A673 (cell line): ENCODE measurements around the gene SLC5A4. TPM values are rescaled to one million over a fixed set of nuclear protein-coding genes. Genes with fewer than 3 reads are reported as not detected.
"Not testable (repeated sequence)": the region's sequence is repeated elsewhere in the genome, so short reads cannot be mapped to it uniquely, and the experiment has no call there.

Source experiments
- BruUV-seq: library from RNA; stranded (reverse); fragments of 400-500 nt; replicated peaks from 2 replicates; lab custom pipeline; 2021; lab: Mats Ljungman, UMichigan
- CTCF ChIA-PET: fragments of 300-600 bp; sonication (Branson Sonifier 250); formaldehyde crosslinking; loops from one replicate; lab custom pipeline; 2022; ENCODE audit warnings: antibody characterized with exemption; lab: Charles Lee
- POLR2A ChIA-PET: fragments of 300-600 bp; sonication (Branson Sonifier 250); formaldehyde crosslinking; loops from one replicate; lab custom pipeline; 2022; ENCODE audit warnings: antibody characterized with exemption; ENCODE audit not compliant: low non-redundant PET; lab: Charles Lee
- DNase-seq: peaks from one replicate; pipeline ENCODE4 v3.0.0-alpha.2; 2015; ENCODE audit warnings: low spot score
- H3K27ac ChIP-seq: fragments of 200-600 bp; sonication (generic); 2 replicates; pipeline ENCODE4 v1.5.1; 2016; ENCODE audit warnings: mixed run types, low read depth, mild to moderate bottlenecking, mixed read lengths, antibody characterized with exemption, low read length; ENCODE audit not compliant: poor library complexity, severe bottlenecking
- H3K27me3 ChIP-seq: fragments of 200-600 bp; sonication (generic); replicated peaks from 2 replicates; pipeline ENCODE4 v1.6.1; 2017; ENCODE audit warnings: mixed run types, low read depth, mild to moderate bottlenecking, mixed read lengths, antibody characterized with exemption, low read length; ENCODE audit not compliant: insufficient read depth, poor library complexity
- H3K36me3 ChIP-seq: fragments of 200-600 bp; sonication (generic); 2 replicates; pipeline ENCODE4 v1.6.1; 2016; ENCODE audit warnings: mixed run types, mild to moderate bottlenecking, mixed read lengths, antibody characterized with exemption, low read length; ENCODE audit not compliant: insufficient read depth, poor library complexity, severe bottlenecking
- H3K4me1 ChIP-seq: fragments of 200-600 bp; sonication (generic); 2 replicates; pipeline ENCODE4 v1.6.1; 2017; ENCODE audit warnings: mixed run types, mild to moderate bottlenecking, mixed read lengths, antibody characterized with exemption, low read length; ENCODE audit not compliant: insufficient read depth, poor library complexity, severe bottlenecking
- H3K4me3 ChIP-seq: fragments of 200-600 bp; sonication (generic); 2 replicates; pipeline ENCODE4 v1.5.1; 2016; ENCODE audit warnings: low read depth, mixed run types, mild to moderate bottlenecking, mixed read lengths, low read length; ENCODE audit not compliant: poor library complexity, severe bottlenecking
- H3K9me3 ChIP-seq: fragments of 200-600 bp; sonication (generic); 2 replicates; pipeline ENCODE4 v1.6.1; 2016; ENCODE audit warnings: mixed run types, low read depth, mild to moderate bottlenecking, mixed read lengths, antibody characterized with exemption, low read length; ENCODE audit not compliant: poor library complexity, severe bottlenecking
- EZH2 ChIP-seq: fragments of 200-600 bp; sonication (generic); IDR thresholded peaks from 2 replicates; pipeline ENCODE4 v1.6.1; 2017; ENCODE audit warnings: borderline replicate concordance, low read depth, mild to moderate bottlenecking, mixed read lengths, antibody characterized with exemption, low read length; ENCODE audit not compliant: poor library complexity, severe bottlenecking
- intact Hi-C: fragments of 100-400 bp; cut with micrococcal nuclease; formaldehyde crosslinking; loops from one replicate; pipeline ENCODE4 v1.10.0; 2022; ENCODE audit not compliant: unreplicated experiment
- total RNA-seq: library from RNA; stranded (reverse); gene quantifications from 2 replicates; pipeline ENCODE4 v1.2.3, GENCODE V29; 2021
- TF ChIP-seq, protein P1 (sequence below): fragments of 300-800, 200-600 bp; sonication (generic); conservative IDR thresholded peaks from 2 replicates; pipeline ENCODE4 v1.5.1; 2017; ENCODE audit warnings: low read depth, mild to moderate bottlenecking, antibody characterized with exemption, low read length, moderate library complexity, mixed read lengths

The SLC5A4 gene
- total RNA-seq, 1 experiment from 2014 or later = 0.19 TPM

DNA sequence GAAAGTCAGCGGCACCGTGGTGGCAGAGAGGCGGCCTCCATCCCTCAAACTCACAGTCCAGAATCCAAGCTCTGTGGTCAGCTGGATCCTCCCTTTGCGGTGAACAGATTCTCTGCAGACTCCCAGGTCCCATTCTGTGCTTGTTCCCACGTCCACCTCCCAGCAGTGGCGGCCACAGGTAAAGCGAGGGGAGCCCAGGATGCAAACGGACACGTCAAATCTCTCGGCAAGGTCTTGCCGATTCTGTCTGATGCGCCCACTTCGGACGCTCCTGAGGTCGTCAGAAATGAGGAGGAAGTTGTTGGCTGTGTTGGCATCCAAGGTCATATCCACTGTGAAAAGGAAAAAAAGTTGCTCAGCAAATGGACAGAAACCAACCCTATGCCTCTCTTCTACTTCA lies 64.1 kb downstream of the SLC5A4 start:
- POLR2A ChIA-PET, DNase-seq, H3K36me3 ChIP-seq, H3K4me3 ChIP-seq, H3K9me3 ChIP-seq, H3K27ac ChIP-seq, intact Hi-C loops, BruUV-seq, CTCF ChIA-PET, H3K4me1 ChIP-seq: not testable (repeated sequence)
- peaks cover 31% of the 10 kb centered on the region for H3K27me3 ChIP-seq

DNA sequence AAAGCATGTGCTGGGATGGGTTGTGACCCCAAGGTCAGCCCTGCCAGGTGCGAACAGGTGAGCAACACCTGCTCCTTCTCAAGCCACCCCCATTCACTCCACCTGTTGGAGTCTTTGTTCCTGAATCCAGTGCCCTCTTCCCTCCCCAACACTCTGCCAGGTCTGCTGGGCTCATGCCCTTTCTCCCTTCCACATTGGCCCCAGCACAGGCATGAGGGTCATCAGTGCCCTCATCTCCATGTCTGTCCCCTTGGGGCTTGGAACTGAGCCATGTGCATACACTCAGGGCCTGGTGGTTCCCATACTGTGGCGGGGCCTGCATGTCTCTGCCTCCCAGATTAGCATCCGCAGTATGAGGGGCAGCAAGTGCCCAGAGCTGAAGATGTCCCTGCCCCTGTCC lies 69.3 kb downstream of the SLC5A4 start:
- CTCF ChIA-PET = no interaction called here
- no peak overlapping the region for H3K4me3 ChIP-seq

DNA sequence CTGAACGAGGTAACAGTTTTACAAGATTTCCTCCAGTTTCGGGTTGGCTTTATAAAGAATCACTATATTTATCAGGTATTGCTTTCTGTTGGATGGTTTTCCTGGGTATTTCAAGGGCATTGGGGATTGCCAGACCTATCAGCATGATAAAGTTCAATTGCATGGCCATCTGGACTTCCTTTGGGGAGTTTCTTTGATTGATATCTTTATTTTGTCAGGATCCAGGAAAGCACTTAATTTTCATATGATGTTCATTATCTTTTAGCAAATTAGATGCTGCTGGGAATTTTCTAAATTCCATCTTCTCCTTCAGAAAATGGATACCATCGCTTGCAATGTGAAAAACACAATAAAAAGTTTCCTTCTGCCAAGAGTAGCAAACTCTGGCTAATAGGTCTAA lies 71.5 kb downstream of the SLC5A4 start:
- H3K9me3 ChIP-seq = no peaks in the 10 kb centered on the region
- no peak for DNase-seq
- no peaks in the 10 kb centered on the region for H3K4me1 ChIP-seq
- POLR2A ChIA-PET = no interaction called here
- H3K4me3 ChIP-seq = no peak overlapping the region
- no TSS peak for BruUV-seq
- no peak overlapping the region for H3K27ac ChIP-seq
- no peak for TF ChIP-seq EZH2
- TF ChIP-seq, protein P1, sequence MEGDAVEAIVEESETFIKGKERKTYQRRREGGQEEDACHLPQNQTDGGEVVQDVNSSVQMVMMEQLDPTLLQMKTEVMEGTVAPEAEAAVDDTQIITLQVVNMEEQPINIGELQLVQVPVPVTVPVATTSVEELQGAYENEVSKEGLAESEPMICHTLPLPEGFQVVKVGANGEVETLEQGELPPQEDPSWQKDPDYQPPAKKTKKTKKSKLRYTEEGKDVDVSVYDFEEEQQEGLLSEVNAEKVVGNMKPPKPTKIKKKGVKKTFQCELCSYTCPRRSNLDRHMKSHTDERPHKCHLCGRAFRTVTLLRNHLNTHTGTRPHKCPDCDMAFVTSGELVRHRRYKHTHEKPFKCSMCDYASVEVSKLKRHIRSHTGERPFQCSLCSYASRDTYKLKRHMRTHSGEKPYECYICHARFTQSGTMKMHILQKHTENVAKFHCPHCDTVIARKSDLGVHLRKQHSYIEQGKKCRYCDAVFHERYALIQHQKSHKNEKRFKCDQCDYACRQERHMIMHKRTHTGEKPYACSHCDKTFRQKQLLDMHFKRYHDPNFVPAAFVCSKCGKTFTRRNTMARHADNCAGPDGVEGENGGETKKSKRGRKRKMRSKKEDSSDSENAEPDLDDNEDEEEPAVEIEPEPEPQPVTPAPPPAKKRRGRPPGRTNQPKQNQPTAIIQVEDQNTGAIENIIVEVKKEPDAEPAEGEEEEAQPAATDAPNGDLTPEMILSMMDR = no peak
- CTCF ChIA-PET = no interaction called here
- peaks cover 26% of the 10 kb centered on the region for H3K27me3 ChIP-seq
- intact Hi-C loops = no loop called here
- H3K36me3 ChIP-seq = no peaks in the 10 kb centered on the region

More for the DNA sequence above, 69.3 kb downstream of the SLC5A4 start:
- DNase-seq = no peak
- intact Hi-C loops = no loop called here
- Histone ChIP-seq H3K9me3 (no peaks in the 10 kb centered on the region), H3K36me3 (no peaks in the 10 kb centered on the region), H3K27me3 (peaks cover 19% of the 10 kb centered on the region), H3K4me1 (no peaks in the 10 kb centered on the region), H3K27ac (no peak overlapping the region)
- no peak for TF ChIP-seq EZH2
- TF ChIP-seq, protein P1 = no peak
- BruUV-seq = no TSS peak
- POLR2A ChIA-PET = no interaction called here

DNA sequence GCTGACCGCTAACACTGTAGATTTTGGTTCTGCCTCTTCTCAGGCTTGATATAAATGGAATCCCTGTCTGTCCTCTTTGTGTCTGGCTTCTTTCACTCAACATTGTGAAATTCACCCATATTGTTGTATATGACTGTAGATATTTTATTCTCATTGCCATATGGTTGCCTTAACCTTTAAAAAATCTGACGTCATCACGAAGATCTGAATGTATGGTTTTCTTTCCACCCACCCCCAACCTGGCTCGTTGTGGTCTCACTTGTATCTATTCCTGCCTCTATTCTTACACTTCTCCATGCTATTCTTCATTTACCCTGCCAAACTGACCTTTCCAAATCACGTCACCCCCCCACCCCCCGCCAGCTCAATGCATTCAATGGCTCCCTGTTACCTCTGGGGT lies 74.1 kb downstream of the SLC5A4 start:
- no peak for DNase-seq
- ChIA-PET CTCF (no interaction called here), POLR2A (no interaction called here)
- H3K4me3 ChIP-seq = no peak overlapping the region
- H3K27me3 ChIP-seq = peaks cover 49% of the 10 kb centered on the region
- no peaks in the 10 kb centered on the region for H3K9me3 ChIP-seq
- TF ChIP-seq EZH2 = no peak
- TF ChIP-seq, protein P1 = no peak
- no peak overlapping the region for H3K27ac ChIP-seq
- no peaks in the 10 kb centered on the region for H3K4me1 ChIP-seq
- intact Hi-C loops = no loop called here
- H3K36me3 ChIP-seq = no peaks in the 10 kb centered on the region
- BruUV-seq = no TSS peak
